GF-D8 (cell line): Measurements from ENCODE around the gene PTPN7.

Experiments used
- DNase-seq: peaks from one replicate; lab custom pipeline; 2025; lab: John Stamatoyannopoulos, UW

Gene PTPN7

GRCh38 chr1:202106340-202107254, 53.8 kb downstream of the PTPN7 start:
- no peak for DNase-seq

DNA sequence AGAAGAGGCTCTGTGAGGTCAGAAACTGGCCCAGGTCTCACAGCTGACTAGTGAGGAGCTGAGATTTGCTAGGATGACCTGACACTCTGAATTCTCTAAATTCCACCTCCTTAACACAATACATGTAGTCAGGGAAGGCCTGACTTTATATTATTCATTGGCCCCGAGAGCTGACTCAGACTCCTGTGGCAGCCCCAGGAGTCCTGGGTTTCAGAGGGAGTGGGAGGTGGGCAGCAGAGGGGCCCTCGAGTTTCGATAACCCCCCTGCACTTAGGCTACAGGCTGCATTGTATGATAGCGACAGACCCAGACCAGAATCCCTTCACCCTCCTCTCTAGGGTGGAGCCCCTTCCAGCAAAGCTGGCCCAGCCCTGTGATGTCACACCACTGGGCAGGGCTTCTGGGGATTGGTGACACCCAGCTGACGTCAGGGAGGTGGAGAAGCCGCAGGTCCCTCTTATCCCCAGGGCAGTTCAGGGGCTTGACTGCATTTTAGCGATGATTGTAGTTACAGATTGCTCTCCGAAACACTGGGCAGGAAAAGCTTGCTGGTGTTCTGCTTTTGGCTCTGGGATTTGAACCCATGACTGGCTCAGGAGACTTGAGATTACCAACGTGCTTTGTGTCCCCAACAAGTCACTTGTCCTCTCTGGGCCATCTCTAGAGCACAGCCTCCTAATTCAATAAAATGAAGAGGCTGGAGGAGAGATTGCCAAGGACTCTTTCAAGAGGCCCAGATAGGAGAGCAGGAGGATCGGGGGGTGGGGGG, 54.6 kb downstream of the PTPN7 start:
- no peak for DNase-seq

- no peak for DNase-seq
Measured at GRCh38 chr1:202104073-202104472, 56.3 kb downstream of the PTPN7 start.

GRCh38 chr1:202101184-202101583, 59.2 kb downstream of the PTPN7 start:
- no peak for DNase-seq
